DOHH2 (cell line): ENCODE measurements around the gene NDUFB11.

Experiments
- H3F3A ChIP-seq: fragments of 200-600 bp; sonication (generic), shearing (Covaris generic); 2 replicates; pipeline ENCODE4 v1.6.0; 2016; ENCODE audit warnings: antibody characterized with exemption, mild to moderate bottlenecking; ENCODE audit not compliant: control insufficient read depth, insufficient read depth
- H3K27ac ChIP-seq: fragments of 200-600 bp; sonication (generic); 2 replicates; pipeline ENCODE4 v1.5.1; 2014; ENCODE audit warnings: low read depth, mild to moderate bottlenecking, low read length, moderate library complexity
- H3K27me3 ChIP-seq: fragments of 200-600 bp; sonication (generic); 2 replicates; pipeline ENCODE4 v1.6.1; 2014; ENCODE audit warnings: mild to moderate bottlenecking, low read length, mixed read lengths; ENCODE audit not compliant: control insufficient read depth
- H3K36me3 ChIP-seq: fragments of 200-600 bp; sonication (generic); 2 replicates; pipeline ENCODE4 v1.6.1; 2014; ENCODE audit warnings: mild to moderate bottlenecking, low read length, moderate library complexity, mixed read lengths; ENCODE audit not compliant: control insufficient read depth
- H3K4me1 ChIP-seq: fragments of 200-600 bp; sonication (generic); 2 replicates; pipeline ENCODE4 v1.6.1; 2014; ENCODE audit warnings: mild to moderate bottlenecking, low read length, mixed read lengths; ENCODE audit not compliant: control insufficient read depth
- H3K4me2 ChIP-seq: fragments of 200-600 bp; sonication (generic); 2 replicates; pipeline ENCODE4 v1.6.0; 2014; ENCODE audit warnings: mild to moderate bottlenecking, low read length, moderate library complexity
- H3K4me3 ChIP-seq: fragments of 200-600 bp; sonication (generic); 2 replicates; pipeline ENCODE4 v1.5.1; 2014; ENCODE audit warnings: mild to moderate bottlenecking, low read length, mixed read lengths
- H3K79me2 ChIP-seq: fragments of 200-600 bp; sonication (generic); 2 replicates; pipeline ENCODE4 v1.6.1; 2014; ENCODE audit warnings: mild to moderate bottlenecking, low read length, mixed read lengths; ENCODE audit not compliant: control insufficient read depth
- H3K9me2 ChIP-seq: fragments of 200-600 bp; sonication (generic); replicated peaks from 2 replicates; pipeline ENCODE4 v1.6.1; 2014; ENCODE audit warnings: mild to moderate bottlenecking, low read length, mixed read lengths; ENCODE audit not compliant: control insufficient read depth
- H3K9me3 ChIP-seq: fragments of 200-600 bp; sonication (generic); 2 replicates; pipeline ENCODE4 v1.6.1; 2014; ENCODE audit warnings: antibody characterized with exemption, low read length, mixed read lengths; ENCODE audit not compliant: control insufficient read depth, insufficient read depth
- H4K20me1 ChIP-seq: fragments of 200-600 bp; sonication (generic); 2 replicates; pipeline ENCODE4 v1.6.0; 2014; ENCODE audit warnings: low read depth, mild to moderate bottlenecking, antibody characterized with exemption, low read length, moderate library complexity; ENCODE audit not compliant: control insufficient read depth, insufficient read depth
- CTCF ChIP-seq: fragments of 200-600 bp; sonication (generic); IDR thresholded peaks from one replicate; pipeline ENCODE4 v1.5.1; 2014; ENCODE audit warnings: antibody characterized with exemption, mild to moderate bottlenecking, low read depth, low read length; ENCODE audit not compliant: poor library complexity, severe bottlenecking
- EZH2phosphoT487 ChIP-seq: fragments of 200-600 bp; sonication (generic); IDR thresholded peaks from 2 replicates; pipeline ENCODE4 v1.6.1; 2017; ENCODE audit warnings: borderline replicate concordance, mild to moderate bottlenecking, antibody characterized with exemption, low read length, moderate library complexity, mixed read lengths

NDUFB11 gene

GRCh38 chrX:47097018-47097417, 47.5 kb downstream of the NDUFB11 start:
- Histone ChIP-seq H3K4me1 (no peaks in the 10 kb centered on the region), H3K79me2 (no peaks in the 10 kb centered on the region), H3K4me2 (no peak overlapping the region), H3F3A (no peaks in the 10 kb centered on the region), H4K20me1 (no peaks in the 10 kb centered on the region), H3K36me3 (no peaks in the 10 kb centered on the region), H3K27ac (no peak overlapping the region), H3K4me3 (no peak overlapping the region), H3K9me2 (no peaks in the 10 kb centered on the region), H3K9me3 (no peaks in the 10 kb centered on the region), H3K27me3 (no peaks in the 10 kb centered on the region)
- TF ChIP-seq EZH2phosphoT487 (no peak), CTCF (no peak)

- H3K79me2 ChIP-seq = no peaks in the 10 kb centered on the region
- no peaks in the 10 kb centered on the region for H3K9me3 ChIP-seq
- H3K4me1 ChIP-seq = no peaks in the 10 kb centered on the region
- H3F3A ChIP-seq = no peaks in the 10 kb centered on the region
- no peaks in the 10 kb centered on the region for H3K27me3 ChIP-seq
- no peaks in the 10 kb centered on the region for H4K20me1 ChIP-seq
- H3K27ac ChIP-seq = no peak overlapping the region
- no peaks in the 10 kb centered on the region for H3K36me3 ChIP-seq
- H3K9me2 ChIP-seq = no peaks in the 10 kb centered on the region
- no peak for TF ChIP-seq CTCF
- TF ChIP-seq EZH2phosphoT487 = no peak
- H3K4me2 ChIP-seq = no peak overlapping the region
- no peak overlapping the region for H3K4me3 ChIP-seq
Measured at GRCh38 chrX:47093860-47094259, 50.6 kb downstream of the NDUFB11 start.

GRCh38 chrX:47093248-47093647, 51.3 kb downstream of the NDUFB11 start:
- no peaks in the 10 kb centered on the region for H3F3A ChIP-seq
- H3K79me2 ChIP-seq = no peaks in the 10 kb centered on the region
- no peaks in the 10 kb centered on the region for H3K9me2 ChIP-seq
- no peaks in the 10 kb centered on the region for H3K9me3 ChIP-seq
- TF ChIP-seq CTCF (peak; percentile 48), EZH2phosphoT487 (no peak)
- H3K27me3 ChIP-seq = no peaks in the 10 kb centered on the region
- no peaks in the 10 kb centered on the region for H3K4me1 ChIP-seq
- no peak overlapping the region for H3K27ac ChIP-seq
- no peaks in the 10 kb centered on the region for H3K36me3 ChIP-seq
- no peaks in the 10 kb centered on the region for H4K20me1 ChIP-seq
- H3K4me3 ChIP-seq = no peak overlapping the region
- no peak overlapping the region for H3K4me2 ChIP-seq
